IMR-90 (cell line): Measurements from ENCODE around the gene PIM1. TPM values are rescaled to one million over a fixed set of nuclear protein-coding genes. Genes with fewer than 3 reads are reported as not detected.

Experiments used
- ATAC-seq: fragments of 200-7000 bp; cut with Tn5 transposase; 2 replicates; pipeline ENCODE4 v1.9.1; 2020; ENCODE audit warnings: low read depth, mild to moderate bottlenecking, moderate library complexity
- BruUV-seq: library from RNA; stranded (reverse); fragments of 400-500 nt; replicated peaks from 2 replicates; lab custom pipeline; 2021; lab: Mats Ljungman, UMichigan
- CTCF ChIA-PET: fragments of 300-600 bp; formaldehyde crosslinking; extraction: SDS; loops from one replicate; lab custom pipeline; 2021; ENCODE audit warnings: antibody characterized with exemption; lab: Yijun Ruan, JAX
- POLR2A ChIA-PET: fragments of 300-600 bp; sonication (Branson Sonifier 250); formaldehyde crosslinking; loops from one replicate; lab custom pipeline; 2022; ENCODE audit warnings: antibody characterized with exemption; ENCODE audit not compliant: unreplicated experiment; lab: Charles Lee
- DNase-seq: peaks from one replicate; pipeline ENCODE4 v3.0.0; 2013
- H2AFZ ChIP-seq: replicated peaks from 2 replicates; pipeline ENCODE3; 2013; ENCODE audit warnings: low read length, mild to moderate bottlenecking; ENCODE audit not compliant: poor library complexity
- H2AK5ac ChIP-seq: 2 replicates; pipeline ENCODE4 v1.6.1; 2013; ENCODE audit warnings: low read depth, low read length, inconsistent platforms
- H2AK9ac ChIP-seq: replicated peaks from 2 replicates; pipeline ENCODE3; 2013; ENCODE audit warnings: mild to moderate bottlenecking, low read depth, low read length, moderate library complexity; ENCODE audit not compliant: poor library complexity
- H2BK120ac ChIP-seq: 2 replicates; pipeline ENCODE4 v1.6.1; 2013; ENCODE audit warnings: low read depth, low read length, inconsistent platforms
- H2BK15ac ChIP-seq: 3 replicates; pipeline ENCODE4 v1.6.1; 2013; ENCODE audit warnings: low read depth, low read length, inconsistent platforms
- H2BK20ac ChIP-seq: 2 replicates; pipeline ENCODE4 v1.6.1; 2013; ENCODE audit warnings: low read depth, mild to moderate bottlenecking, inconsistent platforms, low read length, moderate library complexity
- H2BK5ac ChIP-seq: 2 replicates; pipeline ENCODE4 v1.6.1; 2013; ENCODE audit warnings: mild to moderate bottlenecking, low read depth, low read length, inconsistent platforms; ENCODE audit not compliant: poor library complexity, severe bottlenecking
- H3K14ac ChIP-seq: replicated peaks from 2 replicates; pipeline ENCODE4 v1.6.1; 2013; ENCODE audit warnings: low read depth, low read length, inconsistent platforms
- H3K18ac ChIP-seq: 2 replicates; pipeline ENCODE4 v1.6.1; 2013; ENCODE audit warnings: low read depth, low read length, control low read depth
- H3K23ac ChIP-seq: 2 replicates; pipeline ENCODE4 v1.6.1; 2013; ENCODE audit warnings: low read depth, low read length, inconsistent platforms
- H3K27ac ChIP-seq: 2 replicates; pipeline ENCODE4 v1.5.1; 2013; ENCODE audit warnings: mild to moderate bottlenecking, control low read depth, low read length; ENCODE audit not compliant: insufficient read depth
- H3K27me3 ChIP-seq: 2 replicates; pipeline ENCODE4 v1.6.1; 2013; ENCODE audit warnings: low read length; ENCODE audit not compliant: control insufficient read depth, insufficient read depth
- H3K36me3 ChIP-seq: 2 replicates; pipeline ENCODE4 v1.6.1; 2013; ENCODE audit warnings: low read length, mixed read lengths; ENCODE audit not compliant: control insufficient read depth, insufficient read depth
- H3K4ac ChIP-seq: 2 replicates; pipeline ENCODE4 v1.6.1; 2013; ENCODE audit warnings: low read depth, low read length, inconsistent platforms
- H3K4me1 ChIP-seq: 2 replicates; pipeline ENCODE4 v1.6.1; 2013; ENCODE audit warnings: low read length, mixed read lengths; ENCODE audit not compliant: control insufficient read depth, insufficient read depth
- H3K4me2 ChIP-seq: 2 replicates; pipeline ENCODE4 v1.6.1; 2013; ENCODE audit warnings: low read depth, mild to moderate bottlenecking, control low read depth, low read length, moderate library complexity
- H3K4me3 ChIP-seq: 2 replicates; pipeline ENCODE4 v1.5.1; 2013; ENCODE audit warnings: low read depth, mild to moderate bottlenecking, control low read depth, low read length, moderate library complexity; ENCODE audit not compliant: insufficient read depth
- H3K56ac ChIP-seq: 2 replicates; pipeline ENCODE4 v1.6.1; 2013; ENCODE audit warnings: low read length, inconsistent platforms; ENCODE audit not compliant: insufficient read depth; ENCODE audit errors: extremely low read depth
- H3K79me1 ChIP-seq, 2 experiments: 2 replicates each; pipeline ENCODE4 v1.6.1; 2013; ENCODE audit warnings: low read length in 2 of 2, inconsistent platforms in 1 of 2, low read depth in 1 of 2
- H3K9ac ChIP-seq: 2 replicates; pipeline ENCODE4 v1.6.1; 2013; ENCODE audit warnings: low read depth, low read length, control low read depth
- H3K9me1 ChIP-seq: 2 replicates; pipeline ENCODE4 v1.6.1; 2013; ENCODE audit warnings: low read length, inconsistent platforms; ENCODE audit not compliant: insufficient read depth
- H3K9me3 ChIP-seq: 2 replicates; pipeline ENCODE4 v1.6.1; 2013; ENCODE audit warnings: low read length; ENCODE audit not compliant: control insufficient read depth, insufficient read depth
- H4K20me1 ChIP-seq: 2 replicates; pipeline ENCODE4 v1.6.1; 2013; ENCODE audit warnings: low read length, inconsistent platforms; ENCODE audit not compliant: insufficient read depth
- H4K5ac ChIP-seq: 2 replicates; pipeline ENCODE4 v1.6.1; 2013; ENCODE audit warnings: mild to moderate bottlenecking, low read depth, low read length, control low read depth
- H4K8ac ChIP-seq, 2 experiments: 2 replicates each; pipeline ENCODE4 v1.6.1; 2013; ENCODE audit warnings: low read depth in 2 of 2, low read length in 2 of 2, control low read depth in 1 of 2, inconsistent platforms in 1 of 2
- H4K91ac ChIP-seq: 2 replicates; pipeline ENCODE4 v1.6.1; 2013; ENCODE audit warnings: low read depth, low read length, inconsistent platforms; ENCODE audit not compliant: insufficient read depth
- BHLHE40 ChIP-seq: fragments of 150-350 bp; IDR thresholded peaks from 2 replicates; pipeline ENCODE4 v1.6.1; 2016; ENCODE audit warnings: mild to moderate bottlenecking, low read depth, low read length
- CEBPB ChIP-seq: IDR thresholded peaks from 2 replicates; pipeline ENCODE4 v1.6.1; 2012; ENCODE audit warnings: low read depth, low read length, improper control_type of control experiment
- CHD1 ChIP-seq: IDR thresholded peaks from 2 replicates; pipeline ENCODE4 v1.6.1; 2012; ENCODE audit warnings: low read depth, low read length, improper control_type of control experiment
- CTCF ChIP-seq: conservative IDR thresholded peaks from 2 replicates; pipeline ENCODE4 v1.5.1; 2012; ENCODE audit warnings: mild to moderate bottlenecking, low read depth, low read length, improper control_type of control experiment
- ELK1 ChIP-seq: fragments of 150-350 bp; IDR thresholded peaks from 2 replicates; pipeline ENCODE4 v1.6.1; 2016; ENCODE audit warnings: low read depth, mild to moderate bottlenecking, low read length, moderate library complexity, borderline replicate concordance
- FOS ChIP-seq: fragments of 150-350 bp; IDR thresholded peaks from 2 replicates; pipeline ENCODE4 v1.6.1; 2016; ENCODE audit warnings: low read depth, low read length
- MAFK ChIP-seq: IDR thresholded peaks from 2 replicates; pipeline ENCODE4 v1.6.1; 2012; ENCODE audit warnings: low read depth, low read length, improper control_type of control experiment
- MAZ ChIP-seq: IDR thresholded peaks from 2 replicates; pipeline ENCODE4 v1.6.1; 2012; ENCODE audit warnings: low read depth, mild to moderate bottlenecking, low read length, improper control_type of control experiment, moderate library complexity, borderline replicate concordance
- MXI1 ChIP-seq: IDR thresholded peaks from 2 replicates; pipeline ENCODE4 v1.6.1; 2012; ENCODE audit warnings: low read depth, mild to moderate bottlenecking, low read length, moderate library complexity, borderline replicate concordance
- RCOR1 ChIP-seq: IDR thresholded peaks from 2 replicates; pipeline ENCODE4 v1.6.1; 2012; ENCODE audit warnings: mild to moderate bottlenecking, low read length, improper control_type of control experiment; ENCODE audit not compliant: insufficient replicate concordance
- SMC3 ChIP-seq: fragments of 150-350 bp; IDR thresholded peaks from 2 replicates; pipeline ENCODE4 v1.6.1; 2016; ENCODE audit warnings: low read depth, mild to moderate bottlenecking, antibody characterized with exemption, low read length, moderate library complexity
- USF2 ChIP-seq: fragments of 150-350 bp; IDR thresholded peaks from 2 replicates; pipeline ENCODE4 v1.6.1; 2017; ENCODE audit warnings: mild to moderate bottlenecking, antibody characterized with exemption, low read length, low read depth
- WGBS, 2 experiments: methylation state at CpG; one replicate each; pipeline versions ENCODE4 v1.1.5 to v1.1.7; 2013; ENCODE audit warnings: missing lambda C conversion rate in 2 of 2; ENCODE audit not compliant: insufficient read length in 1 of 2; ENCODE audit errors: extremely low coverage in 2 of 2; 5-methylcytosine and 5-hydroxymethylcytosine counted together
- dilution Hi-C: fragments of 300-500 bp; cut with HindIII; formaldehyde crosslinking; loops from one replicate; pipeline ENCODE4 v1.14.3; 2018; ENCODE audit warnings: low sequenced_read_pairs; ENCODE audit not compliant: unreplicated experiment
- in situ Hi-C: fragments of 300-500 bp; cut with MboI; formaldehyde crosslinking; loops from 3 replicates; pipeline ENCODE4 v1.14.3; 2019; ENCODE audit warnings: low sequenced_read_pairs, inconsistent platforms, mixed read lengths
- intact Hi-C: fragments of 100-400 bp; cut with micrococcal nuclease; formaldehyde crosslinking; loops from 2 replicates; pipeline ENCODE4 v1.10.0; 2022
- polyA plus RNA-seq, 3 experiments: library from polyadenylated mRNA; depleted of rRNA; stranded (reverse); fragments of >200 nt; gene quantifications; 2 replicates each; pipeline ENCODE4 v1.2.3, GENCODE V29; 2012; ENCODE audit warnings: low replicate concordance in 1 of 3
- total RNA-seq: library from RNA; depleted of rRNA; stranded (reverse); fragments of >200 nt; gene quantifications from 2 replicates; pipeline ENCODE4 v1.2.3, GENCODE V29; 2012

PIM1 gene
- total and polyA plus RNA-seq, 2 of the 4 experiments (the other 2 are of a cell fraction): 7.2 to 18.5 TPM

- 60% methylated on average over 5 of the region's 15 CpGs; no CpG with 5 or more reads in 1 of the 2 experiments for WGBS, 2 experiments
- H2BK20ac ChIP-seq: peak overlapping the region; percentile 58; the same call in 1 of the 2 replicates
- H3K56ac ChIP-seq: peak overlapping the region; percentile 16; the same call in 1 of the 2 replicates
- H2AFZ ChIP-seq: peak overlapping the region; percentile 47
- ChIA-PET CTCF (interaction anchor here (0.9 to 1.9 kb wide), 2 partner anchors 72 to 80 kb away, joined by 3 to 6 read pairs; no protein-coding TSS in a partner anchor), POLR2A (no interaction called here)
- H3K18ac ChIP-seq: peak overlapping the region; percentile 35
- peak overlapping the region; percentile 47 for H2AK5ac ChIP-seq
- H3K79me1 ChIP-seq: no peaks in the 10 kb centered on the region
- no peaks in the 10 kb centered on the region for H3K9me3 ChIP-seq
- H3K23ac ChIP-seq: 0 out of 2 replicates have a peak overlapping the region, but pooled peaks have one; percentile 57
- no peak overlapping the region for H3K4me2 ChIP-seq
- no peak overlapping the region; the same call in 1 of the 2 replicates for H4K5ac ChIP-seq
- H3K9me1 ChIP-seq: peaks cover 12% of the 10 kb centered on the region
- peak overlapping the region; percentile 55 for H4K91ac ChIP-seq
- peak overlapping the region; percentile 11 for H2AK9ac ChIP-seq
- intact Hi-C loops (no loop called here), dilution Hi-C loops (no loop called here), in situ Hi-C loops (no loop called here)
- H2BK120ac ChIP-seq: peak overlapping the region; percentile 64
- H3K14ac ChIP-seq: peak overlapping the region; percentile 78
- peak overlapping the region; percentile 72 for H3K4ac ChIP-seq
- H3K36me3 ChIP-seq: no peaks in the 10 kb centered on the region
- peaks cover 27% of the 10 kb centered on the region for H3K4me1 ChIP-seq
- peaks cover 4% of the 10 kb centered on the region; the same call in 1 of the 2 replicates for H4K20me1 ChIP-seq
- no peak overlapping the region for H3K4me3 ChIP-seq
- no peak for ATAC-seq
- peak overlapping the region; percentile 11; the same call in 1 of the 2 replicates for H3K9ac ChIP-seq
- no peak overlapping the region for H2BK5ac ChIP-seq
- no TSS peak for BruUV-seq
- H4K8ac ChIP-seq: peak overlapping the region in 1 of 2 experiments; percentile 66; a peak in 1 of 4 replicates
- peak overlapping the region; percentile 6; the same call in 1 of the 2 replicates for H3K27ac ChIP-seq
- H2BK15ac ChIP-seq: peak overlapping the region; percentile 81; the same call in 2 of the 3 replicates
- H3K27me3 ChIP-seq: no peaks in the 10 kb centered on the region
- no peak for DNase-seq
- TF ChIP-seq MAFK (no peak), MAZ (no peak), RCOR1 (no peak), MXI1 (no peak), FOS (no peak), CHD1 (no peak), BHLHE40 (no peak), ELK1 (no peak), CTCF (no peak), SMC3 (no peak), USF2 (no peak), CEBPB (no peak)
Observed at GRCh38 chr6:37131104-37131959, 38.6 kb upstream of the PIM1 start.
